Measurements from ENCODE around the gene SPHK1.

Gene SPHK1

DNA sequence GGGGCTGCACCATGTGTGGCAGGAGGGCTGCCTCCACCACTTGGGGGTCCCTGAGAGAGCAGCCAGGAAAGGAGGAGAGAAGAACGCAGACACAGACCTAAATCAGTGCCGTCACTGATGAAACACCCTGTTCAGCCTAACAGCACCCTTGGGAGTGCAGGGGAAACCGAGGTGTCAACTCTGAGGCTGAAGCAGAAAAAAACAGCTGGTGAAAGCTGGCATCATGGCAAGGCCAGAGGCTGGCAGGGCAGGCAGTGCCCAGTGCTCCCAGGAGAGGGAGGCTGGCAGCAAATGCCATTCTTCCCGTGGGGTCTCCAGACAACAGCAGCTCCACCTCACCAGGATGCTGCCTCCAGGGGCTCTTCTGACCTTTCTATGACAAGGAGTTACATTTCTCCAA, 23.1 kb downstream of the SPHK1 start:
- no peak for DNase-seq (ENCODE audit: low read depth in 2 of 2)

DNA sequence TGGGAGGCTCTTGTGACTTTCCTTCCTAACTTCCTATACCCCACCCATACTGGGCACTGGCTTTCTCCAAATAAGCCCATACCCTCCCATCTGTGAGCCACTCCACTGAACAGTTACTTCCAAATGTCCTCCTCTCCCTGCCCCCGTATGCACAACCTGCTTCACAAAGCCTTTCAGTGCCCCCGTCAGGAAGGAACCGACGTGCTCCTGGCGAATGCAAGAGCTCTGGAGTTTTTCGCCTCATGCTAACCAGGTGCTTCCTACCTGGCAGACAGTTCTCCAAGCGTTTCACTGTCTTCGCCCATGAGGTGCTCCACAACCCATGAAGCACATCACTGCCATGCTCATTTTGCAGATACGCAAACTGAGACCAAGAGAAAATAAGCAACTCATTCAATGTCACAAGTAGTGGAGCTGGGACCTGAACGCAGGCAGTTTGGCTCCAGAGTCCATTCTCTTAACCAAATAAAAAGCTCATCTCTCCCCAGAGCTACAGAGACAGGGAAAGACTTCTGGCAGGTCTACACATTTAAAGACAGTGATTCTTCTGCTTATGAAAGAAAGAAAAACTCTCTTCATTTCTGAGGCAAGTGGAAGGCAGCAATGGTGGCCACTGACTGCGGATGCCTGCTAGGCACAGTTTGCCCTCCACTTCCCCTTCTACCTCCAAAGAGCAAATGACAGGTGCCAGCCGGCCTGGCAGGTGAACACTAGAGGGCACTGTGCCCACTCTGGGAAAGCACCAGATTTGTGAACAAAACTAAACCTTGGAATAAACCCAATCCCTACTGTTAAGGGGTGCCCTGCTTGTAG, 23.8 kb downstream of the SPHK1 start:
- DNase-seq (ENCODE audit: low read depth in 2 of 2) = peak; percentile 44 to 49

DNA sequence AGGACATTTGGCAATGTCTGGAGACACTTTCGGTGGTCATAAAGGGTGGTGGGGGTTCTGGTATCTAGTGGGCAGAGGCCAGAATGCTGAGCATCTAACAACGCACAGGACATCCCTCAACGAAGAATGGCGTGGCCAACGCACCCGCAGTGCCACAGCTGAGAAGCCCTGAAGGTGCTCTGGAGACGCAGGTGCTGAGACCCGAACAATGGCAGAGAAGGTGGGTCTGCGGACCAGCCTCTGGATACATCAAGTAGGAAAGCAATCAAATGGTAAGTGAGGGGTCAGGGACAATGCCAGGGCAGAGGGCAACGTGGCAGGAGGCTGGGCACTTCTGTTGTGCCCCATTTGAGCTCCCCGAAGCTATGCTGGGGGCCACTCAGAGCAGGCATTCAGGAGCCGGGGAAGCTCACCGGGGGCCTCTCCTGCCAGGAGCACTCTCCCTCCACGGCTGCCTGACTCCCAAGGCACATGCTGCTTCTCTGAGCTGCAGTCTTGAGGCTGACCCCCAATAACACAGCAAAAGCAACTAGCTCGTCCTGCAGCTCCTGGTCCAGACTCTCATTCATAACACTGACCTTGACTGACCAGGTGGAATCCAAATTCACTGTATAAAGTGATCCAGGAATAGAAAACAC, 26.0 kb downstream of the SPHK1 start:
- DNase-seq (ENCODE audit: low read depth in 2 of 2) = no peak

DNA sequence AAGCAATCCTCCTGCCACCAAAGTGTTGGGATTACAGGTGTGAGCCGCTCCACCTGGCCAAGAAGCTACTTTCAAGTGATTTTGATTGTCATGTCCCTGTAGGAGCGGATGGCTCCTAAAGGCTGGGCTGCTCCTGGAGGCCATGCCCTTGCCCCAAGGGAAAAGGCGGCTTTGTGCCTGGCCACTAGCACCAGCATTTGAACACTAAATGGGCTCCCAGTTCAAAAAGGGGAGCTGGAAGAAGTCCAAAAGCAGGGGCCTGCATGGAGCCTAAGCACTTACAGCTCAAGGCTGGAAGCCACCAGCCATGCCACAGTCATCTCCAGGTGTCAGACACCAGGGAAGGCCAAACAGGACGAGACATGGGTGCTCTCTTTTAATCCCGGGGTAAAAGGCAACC, 26.8 kb downstream of the SPHK1 start:
- DNase-seq (ENCODE audit: low read depth in 2 of 2) = no peak

DNA sequence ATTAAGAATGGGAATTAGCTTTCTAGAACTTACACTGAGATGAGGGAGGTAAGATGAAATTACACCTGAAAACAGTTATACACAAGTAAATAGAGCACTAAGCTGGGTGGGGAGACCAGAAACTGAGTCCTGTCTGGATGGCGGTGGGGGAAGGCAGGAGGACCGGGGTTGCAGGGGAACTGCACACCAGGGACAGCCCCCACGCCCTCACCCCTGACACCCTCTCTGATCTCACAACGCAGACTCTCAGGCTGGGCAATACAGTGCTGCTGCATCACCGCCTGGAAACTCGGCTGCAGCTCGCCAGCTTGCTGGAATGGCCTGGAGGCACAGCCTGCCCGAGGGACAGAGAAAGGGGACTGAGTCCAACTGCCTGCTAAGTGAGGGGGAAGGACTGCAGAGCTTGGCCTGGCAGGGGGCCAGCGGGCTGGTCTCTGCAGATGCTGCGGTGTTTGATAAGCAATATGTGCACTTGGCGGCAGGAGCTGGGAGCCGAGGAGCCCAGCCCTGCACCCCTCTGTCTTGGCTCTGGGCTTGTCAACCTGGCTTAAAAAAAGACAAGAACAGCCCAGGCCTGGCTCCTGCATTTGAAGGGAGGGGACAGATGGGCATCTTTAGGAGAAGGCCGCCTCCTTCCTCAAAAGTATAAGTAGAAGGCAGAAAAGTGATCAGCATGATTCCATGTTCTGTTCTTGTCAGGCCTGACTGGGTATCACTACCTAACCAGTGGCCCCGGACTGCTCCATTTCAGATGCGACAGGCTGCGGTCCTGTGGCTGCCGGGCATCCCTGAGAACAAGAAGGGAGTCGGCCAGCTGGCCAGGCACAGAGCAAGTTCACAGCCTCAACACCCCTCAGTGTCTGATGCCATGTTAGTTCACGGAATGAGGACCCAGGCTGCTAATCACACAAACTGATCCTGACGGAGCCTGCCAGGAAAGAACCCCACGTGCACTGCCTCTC, 30.2 kb downstream of the SPHK1 start:
- no peak for DNase-seq (ENCODE audit: low read depth in 2 of 2)

DNA sequence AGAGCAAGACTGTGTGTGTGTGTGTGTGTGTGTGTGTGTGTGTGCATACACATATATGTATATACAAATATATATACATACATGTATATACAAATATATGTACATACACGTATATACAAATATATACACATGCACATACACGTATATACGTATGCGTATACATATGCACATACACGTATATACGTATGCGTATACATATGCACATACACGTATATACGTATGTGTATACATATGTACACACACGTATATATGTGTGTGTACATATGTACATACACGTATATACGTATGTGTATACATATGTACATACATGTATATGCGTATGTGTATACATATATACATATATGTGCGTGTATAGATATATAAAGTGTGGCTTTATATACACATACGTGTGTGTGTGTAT, 31.4 kb downstream of the SPHK1 start:
- no peak for DNase-seq (ENCODE audit: low read depth in 2 of 2)

DNA sequence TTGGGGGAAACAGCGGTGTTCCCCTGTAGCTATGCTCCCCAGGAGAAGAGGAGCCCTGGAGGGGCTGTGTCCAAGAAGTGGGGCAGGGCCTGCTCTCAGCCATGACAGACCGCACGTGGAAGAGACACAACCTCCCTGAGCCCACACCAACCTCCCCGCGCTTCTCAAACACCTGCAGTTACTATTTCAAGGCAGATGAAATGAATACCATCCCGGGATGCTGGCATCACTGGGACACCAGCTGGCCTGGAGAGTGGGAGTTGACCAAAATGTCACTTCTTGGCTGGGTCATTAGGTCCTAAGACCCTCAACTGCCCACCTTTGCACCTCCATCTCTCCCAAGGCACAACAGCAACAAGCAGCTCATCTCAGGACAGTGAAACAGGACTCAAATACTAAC, 32.0 kb downstream of the SPHK1 start:
- DNase-seq (ENCODE audit: low read depth in 2 of 2) = no peak

DNA sequence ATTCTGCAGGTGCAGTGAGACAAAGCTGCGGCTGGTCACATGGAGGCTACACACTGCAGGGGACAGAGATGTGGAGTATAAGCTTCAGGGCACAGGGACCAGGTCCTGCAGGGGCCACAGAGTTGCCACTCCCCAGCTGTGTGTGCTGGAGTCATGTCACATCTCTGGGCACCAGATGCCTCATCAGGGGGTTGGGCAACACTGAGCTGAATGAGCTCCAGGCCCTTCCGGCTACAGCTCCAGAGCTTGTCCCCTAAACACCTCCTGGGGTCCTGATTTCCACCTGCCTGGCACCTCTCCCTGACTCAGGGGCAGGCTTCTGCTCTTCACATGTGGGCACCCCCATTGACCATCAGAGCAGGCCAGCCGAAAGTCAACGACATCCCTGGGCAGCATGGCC, 32.5 kb downstream of the SPHK1 start:
- no peak for DNase-seq (ENCODE audit: low read depth in 2 of 2)

DNA sequence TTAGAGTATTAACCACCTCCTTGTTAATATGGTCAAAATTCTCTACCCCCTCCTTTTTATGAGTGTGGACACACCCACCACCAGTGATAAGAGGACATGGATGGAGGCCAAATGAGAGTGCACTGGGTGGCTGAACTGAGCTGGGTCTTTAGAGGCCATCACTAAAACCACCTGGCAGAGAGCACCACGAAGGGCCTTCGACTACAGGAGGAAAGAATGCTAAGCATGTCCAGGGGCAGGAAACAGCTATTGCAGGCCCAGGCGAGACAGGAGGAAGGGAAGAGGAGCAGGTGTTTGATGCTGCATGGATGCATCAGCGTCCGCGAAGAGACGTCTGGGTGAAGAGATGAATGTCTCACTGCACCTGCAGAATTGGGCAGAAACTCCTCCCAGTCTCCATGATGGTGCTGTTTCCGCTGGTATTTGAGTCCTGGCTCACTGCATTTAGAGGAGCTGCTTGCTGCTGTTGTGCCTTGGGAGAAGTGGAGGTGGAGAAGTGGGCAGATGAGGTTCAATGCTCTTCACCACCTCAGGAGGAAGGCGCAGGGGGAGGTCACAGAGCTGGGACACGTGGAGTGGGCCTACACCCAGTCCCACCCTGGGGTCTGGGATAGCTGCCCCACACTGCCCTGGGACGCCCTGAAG, 33.2 kb downstream of the SPHK1 start:
- DNase-seq (ENCODE audit: low read depth in 2 of 2) = no peak

DNA sequence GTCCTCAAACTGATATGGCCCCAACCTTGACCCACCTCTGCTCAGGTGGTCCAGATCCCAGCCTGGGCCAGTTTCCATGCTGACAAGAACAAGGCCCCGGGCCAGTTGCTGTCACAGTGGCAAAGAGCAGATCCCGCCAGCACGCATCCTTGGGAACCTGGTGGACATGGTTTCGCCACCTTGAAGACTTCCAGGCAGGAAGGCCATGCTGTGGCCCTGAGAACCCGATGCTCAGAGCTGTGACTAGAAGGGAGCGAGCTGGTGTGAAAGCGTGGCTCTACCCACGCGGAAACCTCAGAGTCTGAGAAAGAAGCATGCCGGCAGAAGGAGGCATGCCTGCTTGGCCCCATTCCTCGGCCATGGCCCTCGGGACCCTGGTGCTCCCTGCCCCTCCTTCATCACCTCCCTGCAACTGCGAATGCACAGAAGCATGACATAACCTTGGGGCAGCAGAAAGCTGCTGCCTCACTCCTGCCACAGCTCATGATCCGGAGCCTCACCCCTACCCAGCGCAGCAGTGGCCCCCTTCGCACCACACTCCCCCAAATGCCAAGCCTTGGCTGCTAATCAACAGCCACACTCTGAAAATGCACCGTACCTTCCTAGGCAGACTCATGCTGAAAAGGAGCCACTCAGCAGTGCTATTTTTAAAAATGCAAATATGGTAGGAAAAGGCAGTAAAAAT, 35.3 kb downstream of the SPHK1 start:
- no peak for DNase-seq (ENCODE audit: low read depth in 2 of 2)

DNA sequence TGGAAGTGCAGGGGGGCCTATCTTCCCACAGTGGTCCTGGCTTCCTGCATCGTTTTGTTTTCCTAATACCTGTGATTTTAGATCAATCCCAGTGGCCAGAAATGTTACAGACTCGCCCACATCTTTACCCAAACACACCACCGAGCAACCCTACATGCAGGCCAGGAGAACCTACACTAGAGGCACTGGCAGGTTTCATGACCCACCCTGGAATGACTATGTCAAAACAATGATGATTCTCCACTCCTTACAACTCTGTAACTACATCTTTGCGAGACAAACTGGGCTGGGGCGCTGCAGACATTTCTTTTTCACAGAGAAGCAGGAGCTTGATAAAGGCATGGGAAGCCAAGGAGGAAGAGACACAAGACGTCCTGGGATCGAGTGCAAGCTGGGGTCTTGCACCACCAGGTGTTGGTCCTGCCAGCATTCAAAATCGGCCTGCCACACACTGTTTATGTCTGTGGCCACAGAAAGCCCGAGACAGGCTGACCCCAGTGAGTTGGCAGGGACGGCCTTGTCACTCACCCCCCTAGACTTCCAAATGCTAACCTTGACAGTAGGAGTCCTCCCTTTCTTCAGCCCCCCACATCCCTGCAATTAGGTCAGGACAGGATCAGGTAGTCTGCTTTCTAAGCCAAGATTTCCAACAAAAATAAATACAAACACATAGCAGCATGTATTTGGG, 36.1 kb downstream of the SPHK1 start:
- no peak for DNase-seq (ENCODE audit: low read depth in 2 of 2)

DNA sequence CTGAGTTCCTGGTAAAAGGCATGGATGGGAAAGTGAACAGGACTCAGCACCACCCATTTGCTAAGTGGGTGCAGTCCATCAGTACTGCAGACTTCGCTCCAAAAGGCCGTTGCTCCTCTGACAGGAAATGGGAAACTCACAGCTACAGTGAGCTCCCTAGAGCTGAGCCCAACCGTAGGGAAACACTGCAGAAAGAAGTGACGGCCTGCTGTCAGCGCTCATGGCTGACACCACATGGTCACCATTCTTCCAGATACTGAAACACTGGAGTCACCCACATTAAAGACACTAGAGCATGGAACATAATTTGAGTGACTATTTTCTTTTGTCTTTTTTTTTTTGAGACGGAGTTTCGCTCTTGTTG, 36.6 kb downstream of the SPHK1 start:
- no peak for DNase-seq (ENCODE audit: low read depth in 2 of 2)

DNA sequence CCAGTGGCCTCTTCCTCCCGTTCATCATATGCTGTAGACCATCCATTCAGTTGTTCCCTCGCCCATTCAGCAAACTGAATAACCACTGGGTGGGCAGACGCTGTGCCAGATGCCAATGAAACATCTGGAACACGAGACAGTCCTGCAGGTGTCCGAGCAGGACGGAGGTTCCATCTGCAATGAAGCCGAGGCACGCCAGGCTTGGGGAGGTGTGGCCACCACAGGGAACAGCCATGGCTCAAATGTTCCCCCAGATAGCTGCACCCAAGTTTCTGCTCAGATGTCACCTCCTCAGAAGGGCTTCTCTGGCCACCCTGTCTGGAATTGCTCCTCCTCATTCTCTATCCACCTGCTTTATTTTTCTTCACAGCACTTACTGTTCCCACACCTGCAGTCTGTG, 38.0 kb downstream of the SPHK1 start:
- no peak for DNase-seq (ENCODE audit: low read depth in 2 of 2)

DNA sequence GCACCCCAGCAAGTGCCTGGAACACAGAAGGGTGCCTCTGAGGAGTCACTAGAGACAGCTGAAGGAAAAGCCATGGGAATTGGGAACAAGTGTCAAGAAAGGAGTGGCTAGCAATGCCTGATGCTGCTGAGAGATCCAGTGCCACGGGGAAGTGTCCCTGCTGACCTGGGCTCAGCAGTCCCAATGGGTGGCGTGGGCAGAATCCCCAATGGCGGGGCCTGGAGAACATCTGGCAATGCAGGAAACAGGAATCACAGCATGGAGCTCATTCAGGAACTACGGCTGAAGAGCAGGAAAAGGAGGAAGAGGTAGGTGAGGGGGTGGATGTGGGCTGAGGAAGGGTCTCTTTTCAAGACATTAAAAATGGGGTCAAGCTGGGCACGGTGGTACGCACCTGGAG, 38.5 kb downstream of the SPHK1 start:
- DNase-seq (ENCODE audit: low read depth in 2 of 2) = no peak

DNA sequence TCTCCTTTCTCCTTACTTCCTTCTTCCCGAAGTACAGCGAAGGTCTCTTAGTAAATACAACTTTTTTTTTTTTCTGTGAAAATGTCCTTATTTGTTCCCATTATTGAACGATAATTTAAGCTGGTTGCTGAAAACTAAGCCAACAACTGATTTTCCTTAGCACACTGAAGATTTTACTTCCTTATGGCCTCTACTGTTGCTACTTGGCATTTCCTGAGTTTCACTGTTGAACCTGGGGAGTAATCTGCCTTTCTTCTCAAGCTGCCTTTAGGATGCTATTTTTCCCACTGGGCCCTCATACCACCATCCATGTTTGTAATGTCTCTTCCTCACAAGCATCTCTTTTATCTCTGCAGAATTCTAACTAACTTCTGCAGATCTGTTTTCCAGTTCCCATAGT, 42.4 kb downstream of the SPHK1 start:
- DNase-seq (ENCODE audit: low read depth in 2 of 2) = no peak

DNA sequence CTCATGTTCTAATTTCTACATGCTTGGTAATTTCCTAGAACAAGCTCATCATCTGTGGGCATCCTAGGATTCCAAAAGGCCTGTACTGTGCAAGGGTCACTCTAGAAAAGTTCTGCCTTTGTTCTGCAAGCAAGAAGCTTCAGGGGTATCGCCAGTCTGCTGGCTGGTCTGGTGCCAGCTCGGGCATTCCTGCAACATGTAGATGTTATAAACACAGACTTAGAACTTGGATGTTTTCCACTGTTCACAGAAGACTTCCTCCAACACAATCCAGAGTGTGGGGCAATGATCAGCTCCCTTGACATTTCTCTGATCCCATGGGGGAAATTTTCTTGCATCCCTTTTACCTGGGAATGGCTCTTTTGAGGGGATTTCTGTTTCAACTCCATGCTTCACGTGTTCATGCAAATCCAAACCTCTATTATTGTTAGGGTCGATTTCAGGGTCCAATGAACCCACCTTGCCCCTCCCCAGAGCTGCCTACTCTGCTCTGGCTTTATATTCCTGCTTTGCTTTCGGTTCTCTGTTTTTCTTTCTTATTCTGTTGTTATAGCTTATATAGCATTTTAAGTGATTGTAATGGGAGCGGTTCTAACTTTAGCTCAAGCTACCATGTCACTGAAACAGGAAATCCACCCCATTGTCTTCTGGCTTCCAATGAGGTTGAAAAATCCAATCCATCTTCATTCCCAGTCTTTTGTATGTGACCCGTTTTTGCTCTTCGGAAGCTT, 43.3 kb downstream of the SPHK1 start:
- DNase-seq (ENCODE audit: low read depth in 2 of 2) = no peak

DNA sequence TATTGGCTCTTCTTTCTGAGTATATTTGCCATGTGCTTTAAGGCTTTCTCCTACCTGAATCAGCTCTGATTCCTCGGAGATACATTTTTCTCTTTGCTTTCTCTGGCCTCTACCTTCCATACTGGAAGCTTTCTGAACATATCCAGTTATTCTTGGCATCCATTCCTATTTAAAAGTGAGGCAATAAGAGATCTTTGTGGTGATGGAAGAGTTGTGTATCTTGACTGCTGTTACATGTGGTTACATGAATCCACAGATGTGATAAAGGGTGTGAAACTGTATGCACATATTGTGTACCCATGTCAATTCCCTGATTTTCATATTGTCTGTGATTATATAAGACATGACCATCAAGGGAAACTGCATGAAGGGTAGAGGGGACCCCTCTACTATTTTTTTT, 44.1 kb downstream of the SPHK1 start:
- DNase-seq (ENCODE audit: low read depth in 2 of 2) = no peak

DNA sequence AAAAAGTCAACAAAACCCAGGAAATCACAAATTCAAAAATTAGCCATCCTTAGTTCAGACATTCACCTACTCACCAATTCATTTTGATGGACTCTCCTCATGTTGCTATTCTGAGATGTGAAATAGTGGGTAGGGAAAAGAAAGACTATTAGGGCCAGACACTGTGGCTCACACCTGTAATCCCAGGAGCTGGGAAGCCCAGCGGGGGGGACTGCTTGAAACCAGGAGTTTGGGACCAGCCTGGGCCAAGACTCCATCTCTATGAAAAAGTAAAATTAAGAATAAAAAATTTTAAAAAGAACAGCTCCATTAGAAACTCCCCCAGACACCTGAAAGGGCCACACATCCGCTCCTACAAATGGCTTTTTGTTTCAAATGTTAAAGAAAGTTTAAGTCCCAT, 47.1 kb downstream of the SPHK1 start:
- DNase-seq (ENCODE audit: low read depth in 2 of 2) = no peak

DNA sequence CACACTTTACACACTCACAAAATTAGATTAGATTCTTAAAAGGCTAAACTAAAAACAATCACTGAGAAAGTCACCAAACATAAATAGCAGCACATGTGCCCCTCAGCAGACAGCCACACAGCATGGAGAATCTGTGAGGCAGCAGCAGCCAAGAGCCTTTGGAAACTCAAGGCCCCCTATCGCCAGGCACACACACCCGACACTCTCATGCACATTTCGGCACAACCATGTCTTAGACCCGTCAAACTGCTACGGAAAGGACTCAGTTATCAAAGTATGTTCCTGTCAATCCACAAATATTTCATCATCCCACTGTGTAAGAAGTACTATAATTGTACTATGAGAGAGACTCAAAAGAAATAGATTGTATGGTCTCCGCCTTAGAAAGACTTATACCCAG, 47.6 kb downstream of the SPHK1 start:
- DNase-seq (ENCODE audit: low read depth in 2 of 2) = no peak

DNA sequence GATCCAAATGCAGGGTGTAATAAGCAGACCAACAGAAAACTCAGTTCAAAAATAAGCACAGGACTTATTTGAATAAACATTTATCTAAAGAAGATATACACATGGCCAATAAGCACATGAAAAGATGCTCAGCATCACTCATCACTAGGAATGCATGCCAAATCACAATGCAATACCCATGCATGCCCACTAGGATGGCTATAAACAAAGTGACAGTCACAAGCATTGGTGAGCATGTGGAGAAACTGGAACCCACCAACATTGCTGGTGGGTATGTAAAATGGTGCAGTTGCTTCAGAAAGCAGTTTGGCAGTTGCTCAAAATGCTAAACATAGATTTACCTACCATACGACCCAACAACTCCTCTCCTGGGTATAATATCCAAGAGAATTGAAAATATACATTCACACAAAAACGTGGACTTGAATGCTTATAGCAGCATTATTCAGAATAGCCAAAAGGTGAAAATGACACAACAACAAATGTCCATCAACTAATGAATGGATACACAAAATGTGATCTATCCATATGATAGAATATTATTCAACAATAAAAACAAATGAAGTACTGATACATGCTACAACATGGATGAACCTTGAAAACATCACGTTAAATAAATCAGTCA, 48.4 kb downstream of the SPHK1 start:
- DNase-seq (ENCODE audit: low read depth in 2 of 2) = no peak

Data from stimulated activated CD8-positive, alpha-beta memory T cell treated with anti-CD3 and anti-CD28 coated beads, Interleukin-7, amount 100 ng/mL, for 4 hours (primary cell).